Stimulated activated CD4-positive, alpha-beta T cell treated with anti-CD3 and anti-CD28 coated beads, Interleukin-2, amount 100 ng/mL, for 24 hours (primary cell): Measurements from ENCODE around the gene CUL7.
A peak's percentile ranks its signal among the peaks of the same experiment; 100 is the strongest.

ENCODE experiments used
- DNase-seq, 2 donors: peaks; one replicate each; pipeline ENCODE4 v3.0.0-alpha.2; 2020

The CUL7 gene

GRCh38 chr6:43076464-43077332, 23.0 kb upstream of the CUL7 start:
- DNase-seq: peak in 1 of 2 donors; percentile 16

GRCh38 chr6:43075670-43076463, 22.2 kb upstream of the CUL7 start, which contains the start of gene PTK7:
TSS of gene PTK7 (plus strand) at chr6:43076314. CDS start at chr6:43076489, 175 bp downstream.
- peak; percentile 25 to 62 for DNase-seq

GRCh38 chr6:43074847-43075669, 21.4 kb upstream of the CUL7 start:
- DNase-seq: no peak

GRCh38 chr6:43070028-43070632, 16.5 kb upstream of the CUL7 start:
- no peak for DNase-seq

- DNase-seq: no peak
Measured at GRCh38 chr6:43062818-43063217, 9.2 kb upstream of the CUL7 start.

- DNase-seq: no peak
Measured at GRCh38 chr6:43061861-43062260, 8.2 kb upstream of the CUL7 start.

GRCh38 chr6:43060755-43061633, 7.3 kb upstream of the CUL7 start:
- no peak for DNase-seq

GRCh38 chr6:43060034-43060754, 6.5 kb upstream of the CUL7 start:
- no peak for DNase-seq

GRCh38 chr6:43059168-43060033, 5.8 kb upstream of the CUL7 start, which contains the start of the genes KLC4 and MRPL2:
TSS of gene KLC4 (plus strand) at chr6:43059631. CDS start at chr6:43061336, 1,705 bp downstream.
TSS of gene MRPL2 (minus strand) at chr6:43059434. CDS start at chr6:43059381, 53 bp downstream.
- peak; percentile 97 for DNase-seq

GRCh38 chr6:43058531-43058930, 4.9 kb upstream of the CUL7 start:
- DNase-seq: no peak

- no peak for DNase-seq
Measured at GRCh38 chr6:43055966-43056365, 2.3 kb upstream of the CUL7 start.

- DNase-seq: no peak
Measured at GRCh38 chr6:43054206-43054943, 724 bp upstream of the CUL7 start.

- peak; percentile 41 to 45 for DNase-seq
Measured at GRCh38 chr6:43052842-43053544, 658 bp downstream of the CUL7 start.

- DNase-seq: no peak
Measured at GRCh38 chr6:43052225-43052841, 1.3 kb downstream of the CUL7 start.

GRCh38 chr6:43050981-43051380, 2.7 kb downstream of the CUL7 start:
- no peak for DNase-seq

- DNase-seq: no peak
Measured at GRCh38 chr6:43047998-43048397, 5.7 kb downstream of the CUL7 start.

GRCh38 chr6:43045371-43045930, 8.2 kb downstream of the CUL7 start:
- no peak for DNase-seq
